ENCODE results near the gene ADGRD1.

The ADGRD1 gene

DNA sequence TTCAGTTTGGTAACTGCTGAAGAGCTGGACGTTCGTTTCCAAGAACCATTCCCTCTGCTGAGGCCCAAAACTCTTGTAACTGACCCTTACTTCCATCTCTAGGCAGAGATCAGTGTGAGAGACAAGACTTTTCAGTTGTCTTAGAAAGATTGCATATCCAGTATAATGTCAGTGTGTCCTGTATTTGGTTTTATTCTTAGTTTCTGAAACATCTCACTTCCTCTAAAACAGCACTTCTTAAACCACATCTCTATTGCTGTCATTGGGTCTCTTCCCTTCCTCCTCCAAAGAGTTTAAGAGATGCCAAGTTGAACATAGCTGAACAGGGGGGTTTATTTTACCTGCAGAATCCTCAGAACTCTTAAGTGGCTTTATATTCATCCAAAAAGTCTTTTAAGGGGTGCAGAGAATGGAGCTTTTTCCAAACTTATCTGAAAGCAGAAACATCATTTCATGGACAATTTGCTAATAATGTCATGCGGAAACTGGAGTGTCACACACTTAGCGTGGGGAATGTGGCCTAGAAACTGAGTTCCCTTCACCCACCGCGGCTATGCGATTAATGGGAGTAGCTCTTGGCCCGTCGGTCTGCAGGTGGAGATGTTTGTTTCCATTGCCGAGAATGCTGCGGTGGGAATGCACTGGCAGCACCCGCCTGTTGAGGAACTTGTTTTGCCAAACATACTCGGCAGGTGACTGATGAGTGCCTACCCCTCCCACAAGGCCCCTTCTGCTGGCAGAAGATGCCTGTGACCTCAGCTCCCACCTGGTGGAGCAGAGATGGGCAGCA lies 148.2 kb downstream of the ADGRD1 start:
- Histone ChIP-seq H3K27ac (no peak overlapping the region), H3K4me3 (no peak overlapping the region), H3K4me1 (peaks cover 0 to 6% (median 0%) of the 10 kb centered on the region in 4 donors), H3K27me3 (no peaks in the 10 kb centered on the region), H3K36me3 (no peaks in the 10 kb centered on the region), H3K9me3 (no peaks in the 10 kb centered on the region)
- intact Hi-C loops (cut with DNase I; ENCODE audit: low total_unique reads): no loop called here
- DNase-seq: peak in 1 of 2 donors; percentile 6
- no peak for TF ChIP-seq CTCF (IDR thresholded peaks at IDR 0.05)

GRCh38 chr12:131102493-131102931 lies 148.8 kb downstream of the ADGRD1 start:
- intact Hi-C loops (cut with DNase I; ENCODE audit: low total_unique reads): no loop called here

DNA sequence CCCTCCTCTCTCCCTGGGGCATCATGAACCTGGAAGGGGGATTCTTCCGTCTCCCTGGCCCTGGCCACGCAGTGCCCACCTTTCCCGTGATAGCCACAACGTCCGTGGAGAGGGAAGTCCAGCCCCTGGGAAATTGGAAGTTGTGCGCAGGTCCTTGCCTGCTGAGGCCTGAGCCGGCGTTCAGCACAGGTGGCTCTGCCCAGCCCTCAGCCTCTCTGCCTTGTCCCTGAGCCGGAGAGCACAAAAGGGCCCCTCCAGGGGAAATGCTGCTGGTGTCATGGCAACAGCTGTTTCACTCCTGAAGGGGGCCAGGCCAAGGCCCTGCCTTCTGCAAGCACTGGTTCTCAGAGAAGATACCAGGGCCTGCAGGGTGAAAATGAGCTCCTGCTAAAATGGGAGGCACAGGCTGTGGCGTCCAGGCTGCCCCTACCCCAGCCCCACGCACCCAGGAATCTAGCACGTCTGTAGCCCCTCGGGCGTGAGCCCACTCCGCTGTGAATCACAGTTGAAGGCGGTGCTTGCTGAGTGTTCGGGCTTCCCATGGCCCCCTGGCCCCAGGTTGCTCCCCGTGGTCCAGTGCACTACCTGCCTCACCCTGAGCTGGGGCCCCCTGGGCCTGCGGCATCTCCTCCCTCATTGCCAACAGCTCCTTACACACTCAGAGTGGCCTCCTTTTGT lies 149.4 kb downstream of the ADGRD1 start:
- intact Hi-C loops (cut with DNase I; ENCODE audit: low total_unique reads): no loop called here
- H3K4me1 ChIP-seq: peaks cover 0 to 6% (median 0%) of the 10 kb centered on the region in 4 donors
- no peak overlapping the region for H3K27ac ChIP-seq
- H3K36me3 ChIP-seq: no peaks in the 10 kb centered on the region
- H3K4me3 ChIP-seq: no peak overlapping the region
- peak; percentile 13 to 48 for DNase-seq
- H3K27me3 ChIP-seq: no peaks in the 10 kb centered on the region
- H3K9me3 ChIP-seq: no peaks in the 10 kb centered on the region
- no peak for TF ChIP-seq CTCF (IDR thresholded peaks at IDR 0.05)

More at GRCh38 chr12:131102493-131102931, 148.8 kb downstream of the ADGRD1 start:
- Histone ChIP-seq H3K9me3 (no peaks in the 10 kb centered on the region), H3K27ac (no peak overlapping the region), H3K27me3 (no peaks in the 10 kb centered on the region), H3K4me1 (peaks cover 0 to 6% (median 0%) of the 10 kb centered on the region in 4 donors), H3K36me3 (no peaks in the 10 kb centered on the region), H3K4me3 (no peak overlapping the region)
- no peak for TF ChIP-seq CTCF (IDR thresholded peaks at IDR 0.05)
- peak; percentile 5 to 55 for DNase-seq

- peak; percentile 17 to 48 for DNase-seq
- no peaks in the 10 kb centered on the region for H3K9me3 ChIP-seq
- intact Hi-C loops (cut with DNase I; ENCODE audit: low total_unique reads): no loop called here
- no peaks in the 10 kb centered on the region for H3K27me3 ChIP-seq
- TF ChIP-seq CTCF (IDR thresholded peaks at IDR 0.05): no peak
- no peaks in the 10 kb centered on the region for H3K36me3 ChIP-seq
- H3K4me1 ChIP-seq: peaks cover 0 to 6% (median 0%) of the 10 kb centered on the region in 4 donors
- H3K27ac ChIP-seq: no peak overlapping the region
- no peak overlapping the region for H3K4me3 ChIP-seq
Measured at GRCh38 chr12:131103669-131104462, 150.2 kb downstream of the ADGRD1 start.

- DNase-seq: peak; percentile 79
- Histone ChIP-seq H3K27ac (no peak overlapping the region), H3K4me3 (no peak overlapping the region), H3K4me1 (peaks cover 0 to 6% (median 0%) of the 10 kb centered on the region in 4 donors), H3K36me3 (no peaks in the 10 kb centered on the region), H3K27me3 (no peaks in the 10 kb centered on the region), H3K9me3 (no peaks in the 10 kb centered on the region)
- peak; percentile 80 to 81 for TF ChIP-seq CTCF (IDR thresholded peaks at IDR 0.05)
- intact Hi-C loops (cut with DNase I; ENCODE audit: low total_unique reads): no loop called here
Measured at GRCh38 chr12:131104463-131105350, 151.0 kb downstream of the ADGRD1 start.

All from tibial artery (tissue), 4 donors.